ENCODE data around the gene ADCY9.

Gene ADCY9

GRCh38 chr16:4136229-4136813, 20.1 kb upstream of the ADCY9 start:
- peak; percentile 85 for DNase-seq (ENCODE audit: low spot score)

GRCh38 chr16:4135537-4135936, 19.3 kb upstream of the ADCY9 start:
- DNase-seq (ENCODE audit: low spot score) (no peak), ATAC-seq (ENCODE audit: low read depth) (no peak)
- Histone ChIP-seq H3K36me3 (ENCODE audit: low read depth) (no peaks in the 10 kb centered on the region), H3K9me3 (ENCODE audit: severe bottlenecking) (peaks cover 4% of the 10 kb centered on the region), H3K4me3 (ENCODE audit: severe bottlenecking) (no peak overlapping the region), H3K4me1 (ENCODE audit: insufficient read depth, poor library complexity, severe bottlenecking) (peaks cover 20% of the 10 kb centered on the region), H3K27ac (ENCODE audit: poor library complexity, severe bottlenecking) (peak overlapping the region; percentile 64), H3K27me3 (ENCODE audit: insufficient read depth, poor library complexity, severe bottlenecking) (no peaks in the 10 kb centered on the region)
- TF ChIP-seq, protein P1, sequence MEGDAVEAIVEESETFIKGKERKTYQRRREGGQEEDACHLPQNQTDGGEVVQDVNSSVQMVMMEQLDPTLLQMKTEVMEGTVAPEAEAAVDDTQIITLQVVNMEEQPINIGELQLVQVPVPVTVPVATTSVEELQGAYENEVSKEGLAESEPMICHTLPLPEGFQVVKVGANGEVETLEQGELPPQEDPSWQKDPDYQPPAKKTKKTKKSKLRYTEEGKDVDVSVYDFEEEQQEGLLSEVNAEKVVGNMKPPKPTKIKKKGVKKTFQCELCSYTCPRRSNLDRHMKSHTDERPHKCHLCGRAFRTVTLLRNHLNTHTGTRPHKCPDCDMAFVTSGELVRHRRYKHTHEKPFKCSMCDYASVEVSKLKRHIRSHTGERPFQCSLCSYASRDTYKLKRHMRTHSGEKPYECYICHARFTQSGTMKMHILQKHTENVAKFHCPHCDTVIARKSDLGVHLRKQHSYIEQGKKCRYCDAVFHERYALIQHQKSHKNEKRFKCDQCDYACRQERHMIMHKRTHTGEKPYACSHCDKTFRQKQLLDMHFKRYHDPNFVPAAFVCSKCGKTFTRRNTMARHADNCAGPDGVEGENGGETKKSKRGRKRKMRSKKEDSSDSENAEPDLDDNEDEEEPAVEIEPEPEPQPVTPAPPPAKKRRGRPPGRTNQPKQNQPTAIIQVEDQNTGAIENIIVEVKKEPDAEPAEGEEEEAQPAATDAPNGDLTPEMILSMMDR (IDR thresholded peaks at IDR 0.05; ENCODE audit: poor library complexity, severe bottlenecking), result no peak

More at GRCh38 chr16:4136229-4136813, 20.1 kb upstream of the ADCY9 start:
- Histone ChIP-seq H3K9me3 (ENCODE audit: severe bottlenecking) (peaks cover 4% of the 10 kb centered on the region), H3K27ac (ENCODE audit: poor library complexity, severe bottlenecking) (peak overlapping the region; percentile 64), H3K4me3 (ENCODE audit: severe bottlenecking) (no peak overlapping the region), H3K27me3 (ENCODE audit: insufficient read depth, poor library complexity, severe bottlenecking) (no peaks in the 10 kb centered on the region), H3K36me3 (ENCODE audit: low read depth) (no peaks in the 10 kb centered on the region), H3K4me1 (ENCODE audit: insufficient read depth, poor library complexity, severe bottlenecking) (peaks cover 27% of the 10 kb centered on the region)
- TF ChIP-seq, protein P1 (IDR thresholded peaks at IDR 0.05; ENCODE audit: poor library complexity, severe bottlenecking), result no peak
- ATAC-seq (ENCODE audit: low read depth), result peak; percentile 89

- H3K9me3 ChIP-seq (ENCODE audit: severe bottlenecking), result peaks cover 4% of the 10 kb centered on the region
- no peak for DNase-seq (ENCODE audit: low spot score)
- no peak overlapping the region for H3K27ac ChIP-seq (ENCODE audit: poor library complexity, severe bottlenecking)
- H3K4me1 ChIP-seq (ENCODE audit: insufficient read depth, poor library complexity, severe bottlenecking), result peaks cover 16% of the 10 kb centered on the region
- no peak for ATAC-seq (ENCODE audit: low read depth)
- TF ChIP-seq, protein P1 (IDR thresholded peaks at IDR 0.05; ENCODE audit: poor library complexity, severe bottlenecking), result no peak
- no peaks in the 10 kb centered on the region for H3K27me3 ChIP-seq (ENCODE audit: insufficient read depth, poor library complexity, severe bottlenecking)
- H3K4me3 ChIP-seq (ENCODE audit: severe bottlenecking), result no peak overlapping the region
- H3K36me3 ChIP-seq (ENCODE audit: low read depth), result no peaks in the 10 kb centered on the region
Measured at GRCh38 chr16:4133897-4134372, 17.7 kb upstream of the ADCY9 start.

DNA sequence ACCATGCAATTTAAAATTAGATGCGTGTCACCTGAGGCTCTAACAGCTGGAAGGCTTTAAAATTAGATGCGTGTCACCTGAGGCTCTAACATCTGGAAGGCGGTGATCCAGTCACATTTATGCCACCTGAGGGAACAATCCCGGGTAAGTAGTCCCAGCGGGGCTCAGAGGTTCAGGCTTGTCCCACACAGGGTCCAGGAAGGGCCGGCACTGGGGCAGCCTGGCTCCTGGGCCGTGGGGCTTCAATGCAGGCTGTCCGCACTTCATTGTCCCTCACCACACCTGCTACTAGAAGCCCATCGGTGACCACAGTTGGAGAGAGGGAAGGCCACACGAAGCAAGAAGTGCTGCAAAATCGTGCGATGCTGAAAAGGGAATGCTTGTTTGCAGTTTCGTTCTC, 15.4 kb upstream of the ADCY9 start:
- H3K4me3 ChIP-seq (ENCODE audit: severe bottlenecking), result no peak overlapping the region
- ATAC-seq (ENCODE audit: low read depth) (no peak), DNase-seq (ENCODE audit: low spot score) (no peak)
- no peaks in the 10 kb centered on the region for H3K9me3 ChIP-seq (ENCODE audit: severe bottlenecking)
- peaks cover 9% of the 10 kb centered on the region for H3K4me1 ChIP-seq (ENCODE audit: insufficient read depth, poor library complexity, severe bottlenecking)
- TF ChIP-seq, protein P1 (IDR thresholded peaks at IDR 0.05; ENCODE audit: poor library complexity, severe bottlenecking), result no peak
- H3K36me3 ChIP-seq (ENCODE audit: low read depth), result no peaks in the 10 kb centered on the region
- no peak overlapping the region for H3K27ac ChIP-seq (ENCODE audit: poor library complexity, severe bottlenecking)
- H3K27me3 ChIP-seq (ENCODE audit: insufficient read depth, poor library complexity, severe bottlenecking), result no peaks in the 10 kb centered on the region

DNA sequence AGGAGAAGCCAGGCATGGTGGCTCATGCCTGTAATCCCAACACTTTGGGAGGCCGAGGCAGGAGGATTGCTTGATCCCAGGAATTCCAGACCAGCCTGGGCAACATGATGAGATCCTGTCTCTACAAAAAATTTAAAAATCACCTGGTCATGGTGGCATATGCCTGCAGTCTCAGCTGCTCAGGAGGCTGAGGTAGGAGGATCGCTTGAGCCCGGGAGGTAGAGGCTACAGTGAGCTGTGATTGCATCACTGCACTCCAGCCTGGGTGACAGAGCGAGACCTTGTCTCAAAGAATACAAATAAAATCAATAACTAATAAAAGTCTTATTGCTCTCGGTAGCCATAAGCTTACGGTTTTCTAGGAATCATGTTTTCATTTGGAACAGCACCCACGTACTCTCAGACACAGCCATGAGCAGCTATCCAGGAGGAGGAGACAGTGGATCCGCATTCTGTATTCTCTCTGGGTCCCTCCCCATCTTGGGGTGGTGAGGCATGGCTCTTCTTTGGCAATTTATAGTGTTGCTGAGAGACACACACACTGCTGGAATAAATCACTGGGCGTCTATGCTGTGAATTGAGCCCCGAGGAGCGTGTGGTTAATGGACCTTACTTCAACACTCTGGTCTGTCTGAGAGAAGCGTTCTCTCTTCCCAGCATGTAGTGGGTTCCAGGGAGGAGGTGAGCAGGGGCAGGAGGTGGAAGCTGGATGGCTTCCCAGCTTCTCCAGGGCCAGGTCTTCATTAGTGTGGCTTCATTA, 8.5 kb upstream of the ADCY9 start:
- TF ChIP-seq, protein P1 (IDR thresholded peaks at IDR 0.05; ENCODE audit: poor library complexity, severe bottlenecking), result no peak
- Histone ChIP-seq H3K27me3 (ENCODE audit: insufficient read depth, poor library complexity, severe bottlenecking) (no peaks in the 10 kb centered on the region), H3K27ac (ENCODE audit: poor library complexity, severe bottlenecking) (no peak overlapping the region), H3K9me3 (ENCODE audit: severe bottlenecking) (no peaks in the 10 kb centered on the region), H3K4me3 (ENCODE audit: severe bottlenecking) (no peak overlapping the region), H3K4me1 (ENCODE audit: insufficient read depth, poor library complexity, severe bottlenecking) (no peaks in the 10 kb centered on the region), H3K36me3 (ENCODE audit: low read depth) (no peaks in the 10 kb centered on the region)
- DNase-seq (ENCODE audit: low spot score), result no peak
- no peak for ATAC-seq (ENCODE audit: low read depth)
